ENCODE results near the gene UBA1.

UBA1 gene

DNA sequence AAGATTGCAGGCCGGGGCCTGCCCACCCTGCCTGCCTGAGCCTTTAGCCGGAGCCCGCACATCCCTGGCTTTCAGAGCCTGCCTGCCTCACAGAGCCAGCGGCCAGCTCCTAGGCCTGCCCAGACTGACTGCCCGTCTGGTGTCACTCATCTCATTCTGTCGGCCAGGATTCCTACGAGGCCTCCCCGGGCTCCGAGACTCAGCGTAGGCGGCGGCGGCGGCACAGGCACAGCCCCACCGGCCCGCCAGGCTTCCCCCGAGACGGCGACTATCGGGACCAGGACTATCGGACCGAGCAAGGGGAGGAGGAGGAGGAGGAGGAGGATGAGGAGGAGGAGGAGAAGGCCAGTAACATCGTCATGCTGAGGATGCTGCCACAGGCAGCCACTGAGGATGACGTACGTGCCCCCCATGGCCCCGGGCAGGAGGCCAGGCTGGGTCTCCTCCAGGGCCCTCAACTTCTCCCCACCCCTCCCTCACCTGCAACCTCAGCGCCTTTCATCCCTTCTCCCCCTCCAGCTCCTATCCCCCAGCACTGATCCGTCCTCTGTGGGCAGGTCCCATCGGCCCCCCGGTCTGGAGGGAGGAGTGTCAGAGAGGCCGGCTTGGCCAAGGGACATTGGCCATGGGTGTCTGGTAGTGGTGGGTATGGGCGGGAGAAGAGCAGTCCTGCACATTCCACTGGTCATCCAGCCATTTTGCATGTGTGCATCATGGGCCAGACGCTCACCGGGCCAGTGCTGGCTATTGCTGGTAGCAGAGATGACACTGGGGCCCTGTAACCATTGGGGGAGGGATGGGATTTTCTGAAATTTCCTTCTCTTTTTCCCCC is 22.6 kb upstream of the UBA1 start:
- DNase-seq, result no peak

- no peak for DNase-seq
Measured at GRCh38 chrX:47171996-47172395, 21.6 kb upstream of the UBA1 start.

- DNase-seq, result no peak
Measured at GRCh38 chrX:47172549-47172948, 21.1 kb upstream of the UBA1 start.

- DNase-seq, result no peak
Measured at GRCh38 chrX:47172971-47173792, 20.4 kb upstream of the UBA1 start.

DNA sequence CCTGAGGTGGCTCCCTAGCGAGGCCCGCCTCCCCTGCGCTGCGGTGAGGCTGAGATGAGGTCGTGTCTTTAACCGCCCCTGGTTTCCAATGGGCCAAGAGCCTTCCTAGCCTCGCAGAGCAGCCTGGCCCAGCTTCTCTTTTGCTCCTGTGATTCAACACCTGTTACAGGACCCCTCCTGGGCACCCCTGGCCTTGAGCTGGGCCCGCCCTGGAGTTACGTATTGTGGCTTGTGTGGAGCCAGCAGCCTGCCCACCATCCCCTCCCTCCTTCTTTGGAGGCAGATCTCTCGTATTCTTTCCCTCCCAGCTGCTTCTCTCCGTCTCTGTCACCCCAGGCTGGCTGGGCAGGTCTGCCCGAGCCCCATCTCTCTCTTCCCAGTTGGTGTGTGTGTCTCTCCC is 19.3 kb upstream of the UBA1 start:
- no peak for DNase-seq

DNA sequence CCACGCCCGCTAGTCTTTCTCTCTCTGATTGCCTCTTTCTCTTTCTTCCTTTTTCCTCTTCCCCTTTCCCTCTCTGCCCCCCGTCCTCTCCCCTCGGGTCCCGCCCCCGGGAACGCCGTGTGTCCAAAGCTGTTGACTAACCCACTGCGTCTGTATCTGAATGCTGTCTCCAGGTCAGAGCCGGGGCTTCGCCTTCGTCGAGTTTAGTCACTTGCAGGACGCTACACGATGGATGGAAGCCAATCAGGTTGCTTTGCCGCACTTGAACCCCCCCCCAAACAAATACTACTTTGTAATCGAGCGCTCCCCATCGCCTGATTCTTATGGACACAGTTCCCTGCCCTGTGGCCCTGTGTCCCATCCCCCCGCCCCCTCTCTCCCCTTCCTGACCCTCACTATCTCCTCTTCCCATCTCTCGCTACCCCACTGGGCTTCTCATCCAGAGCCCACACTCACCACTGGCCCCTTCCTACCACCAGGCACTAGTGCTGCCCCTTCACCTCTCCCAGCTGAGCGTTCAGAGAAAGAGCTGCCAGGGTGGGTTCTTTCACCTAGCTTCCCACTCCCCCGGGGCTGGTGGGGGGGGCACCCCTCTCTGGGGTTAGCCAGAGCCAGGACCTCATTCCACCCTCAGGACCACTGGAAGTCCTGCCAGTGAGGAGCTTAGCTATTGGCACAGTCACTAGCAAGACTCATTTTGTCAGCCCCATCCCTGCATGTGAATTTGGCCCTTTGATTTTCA is 18.6 kb upstream of the UBA1 start:
- no peak for DNase-seq

GRCh38 chrX:47175588-47175980 is 18.0 kb upstream of the UBA1 start:
- DNase-seq, result no peak

GRCh38 chrX:47176101-47176740 is 17.4 kb upstream of the UBA1 start:
- DNase-seq, result no peak

GRCh38 chrX:47177079-47177478 is 16.6 kb upstream of the UBA1 start:
- DNase-seq, result no peak

DNA sequence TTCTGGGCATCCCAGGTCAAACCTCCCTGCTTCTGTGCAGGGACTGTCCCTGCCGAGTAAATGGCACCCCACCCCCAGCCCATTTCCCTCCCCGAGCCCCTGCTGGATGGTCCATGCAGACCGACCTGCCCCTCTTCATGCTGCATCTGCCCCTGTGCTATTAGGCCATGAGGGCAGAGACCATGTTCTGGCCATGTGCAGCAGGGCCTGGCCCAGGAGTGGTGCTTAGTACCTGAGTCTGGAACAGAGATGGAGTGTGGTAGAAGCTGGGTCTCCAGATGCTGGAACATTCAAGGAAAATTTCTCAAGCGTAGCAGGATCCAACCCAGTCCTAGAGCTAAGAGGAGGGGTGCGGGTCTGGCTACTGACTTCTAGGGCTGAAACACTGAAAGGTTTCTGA is 15.3 kb upstream of the UBA1 start:
- no peak for DNase-seq

DNA sequence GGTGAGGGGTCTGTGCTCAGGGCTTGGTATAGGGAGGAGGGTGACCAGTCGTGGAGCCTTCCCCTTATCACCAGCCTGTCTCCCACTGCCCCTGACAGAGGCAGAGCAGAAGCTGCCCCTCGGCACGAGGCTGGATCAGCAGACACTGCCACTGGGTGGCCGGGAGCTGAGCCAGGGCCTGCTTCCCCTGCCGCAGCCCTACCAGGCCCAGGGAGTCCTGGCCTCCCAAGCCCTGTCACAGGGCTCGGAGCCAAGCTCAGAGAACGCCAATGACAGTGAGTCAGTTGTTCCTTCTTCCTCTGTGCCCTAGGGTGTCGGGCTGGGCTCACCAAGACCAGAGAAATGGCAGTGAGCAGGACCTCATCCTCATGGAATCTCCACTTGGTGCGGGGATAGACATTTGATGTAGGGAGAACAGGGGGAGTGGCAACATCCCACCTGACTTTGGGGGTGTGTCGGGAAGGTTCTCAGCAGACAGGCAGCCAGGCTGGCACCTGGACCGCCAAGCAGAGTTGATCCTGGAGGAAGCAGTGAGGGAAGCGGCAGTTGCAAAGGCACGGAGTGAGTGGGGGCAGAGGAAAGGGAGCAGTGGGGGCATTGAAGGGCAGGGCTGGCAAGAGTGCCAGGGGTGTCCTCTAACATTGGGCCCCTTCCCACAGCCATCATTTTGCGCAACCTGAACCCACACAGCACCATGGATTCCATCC is 14.3 kb upstream of the UBA1 start:
- no peak for DNase-seq

GRCh38 chrX:47179928-47180255 is 13.7 kb upstream of the UBA1 start:
- no peak for DNase-seq

GRCh38 chrX:47180346-47180745 is 13.3 kb upstream of the UBA1 start:
- DNase-seq, result no peak

- no peak for DNase-seq
Measured at GRCh38 chrX:47181301-47181700, 12.3 kb upstream of the UBA1 start.

DNA sequence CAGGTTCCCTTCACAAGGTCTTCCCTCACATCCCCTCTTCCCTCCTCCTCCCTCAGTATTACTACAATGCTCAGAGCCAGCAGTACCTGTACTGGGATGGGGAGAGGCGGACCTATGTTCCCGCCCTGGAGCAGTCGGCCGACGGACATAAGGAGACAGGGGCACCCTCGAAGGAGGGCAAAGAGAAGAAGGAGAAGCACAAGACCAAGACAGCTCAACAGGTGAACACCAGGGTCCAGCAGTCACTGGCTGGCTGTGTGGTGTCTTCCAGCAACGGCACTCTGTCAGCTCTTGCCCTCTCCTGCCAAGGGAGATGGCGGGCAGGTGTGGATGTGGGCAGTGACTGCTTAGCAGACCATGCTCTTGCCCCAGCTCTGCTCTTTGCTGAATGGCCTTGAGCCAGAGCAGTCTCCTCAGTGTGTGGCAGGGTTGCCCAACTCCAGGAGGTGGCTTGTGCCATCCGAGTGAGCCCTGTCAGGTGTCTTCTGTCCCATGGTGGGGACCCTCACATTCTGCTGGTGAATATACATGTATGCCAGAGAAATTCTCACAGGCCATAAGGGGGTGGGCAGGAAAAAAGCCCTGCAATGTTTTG is 11.4 kb upstream of the UBA1 start:
- no peak for DNase-seq

GRCh38 chrX:47184486-47184885 is 9.1 kb upstream of the UBA1 start:
- no peak for DNase-seq

DNA sequence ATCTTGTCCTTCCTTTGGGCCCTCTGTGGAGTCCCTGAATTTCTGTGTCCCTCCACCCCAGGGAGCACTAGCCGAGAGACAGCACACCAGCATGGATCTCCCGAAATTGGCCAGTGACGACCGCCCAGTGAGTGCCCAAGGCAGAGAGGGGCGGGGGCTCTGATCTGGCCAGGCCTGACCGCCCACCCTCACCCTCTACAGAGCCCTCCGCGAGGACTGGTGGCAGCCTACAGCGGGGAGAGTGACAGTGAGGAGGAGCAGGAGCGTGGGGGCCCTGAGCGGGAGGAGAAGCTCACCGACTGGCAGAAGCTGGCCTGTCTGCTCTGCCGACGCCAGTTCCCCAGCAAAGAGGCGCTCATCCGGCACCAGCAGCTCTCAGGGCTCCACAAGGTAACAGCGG is 8.4 kb upstream of the UBA1 start:
- no peak for DNase-seq

GRCh38 chrX:47186096-47186740 is 7.4 kb upstream of the UBA1 start:
- no peak for DNase-seq

GRCh38 chrX:47187106-47187677 is 6.4 kb upstream of the UBA1 start:
- no peak for DNase-seq

GRCh38 chrX:47189906-47190305 is 3.7 kb upstream of the UBA1 start:
- DNase-seq, result no peak

All from OCI-M1 (cell line).